Spleen (tissue), 7 donors: ENCODE data around the gene SLC35D1.

Experiments
- CTCF ChIP-seq, 11 experiments: fragments of 200-600 bp in 7 of 11; fragments of 450-650 bp in 4 of 11; sonication (generic) in 4 of 11; IDR thresholded peaks in 8 of 11; conservative IDR thresholded peaks in 3 of 11; 1 replicate in 7 of 11; 2 replicates in 4 of 11; pipeline versions ENCODE4 v1.4.0 to v1.8.0; 2016 to 2021; ENCODE audit warnings: antibody characterized with exemption in 11 of 11, inconsistent platforms in 4 of 11, mild to moderate bottlenecking in 1 of 11
- POLR2A ChIP-seq, 3 donors: fragments of 450-650 bp; IDR thresholded peaks; one replicate each; pipeline ENCODE4 v1.5.1; 2017; ENCODE audit warnings: antibody characterized with exemption in 3 of 3, mild to moderate bottlenecking in 1 of 3
- POLR2AphosphoS5 ChIP-seq, 3 donors: sonication (generic); formaldehyde crosslinking; IDR thresholded peaks; one replicate each; pipeline ENCODE4 v1.5.1; 2017; ENCODE audit warnings: antibody characterized with exemption in 3 of 3
- donor health status: DM: no; HTN: no; CAD: no; lungs with moderate emphysema.
- donor health status: DM: no; HTN: no; CAD: no.
- donor health status: DM: no; HTN: no; CAD: no.

- TF ChIP-seq CTCF (IDR thresholded peaks at IDR 0.05 in 8 of 11, conservative IDR thresholded peaks at IDR 0.05 in 3 of 11): no peak
- TF ChIP-seq POLR2A (IDR thresholded peaks at IDR 0.05): no peak
- no peak for TF ChIP-seq POLR2AphosphoS5 (IDR thresholded peaks at IDR 0.05)
Measured at GRCh38 chr1:67031121-67031858, 22.7 kb downstream of the SLC35D1 start.
